HCT116 (cell line): ENCODE results near the gene USP9Y. TPM values are rescaled to one million over a fixed set of nuclear protein-coding genes. Genes with fewer than 3 reads are reported as not detected.

Experiments used
- ATAC-seq: fragments of 200-7000 bp; cut with Tn5 transposase; 2 replicates; pipeline ENCODE4 v1.9.1; 2020; ENCODE audit warnings: mild to moderate bottlenecking, moderate library complexity
- BruUV-seq: library from RNA; stranded (reverse); fragments of 400-500 nt; replicated peaks from 2 replicates; lab custom pipeline; 2021; lab: Mats Ljungman, UMichigan
- CTCF ChIA-PET: fragments of 300-600 bp; sonication (Branson Sonifier 250); formaldehyde crosslinking; loops from one replicate; lab custom pipeline; 2021; ENCODE audit warnings: antibody characterized with exemption; lab: Charles Lee
- POLR2A ChIA-PET: fragments of 300-600, 350-600 bp; sonication (Branson Sonifier 250); formaldehyde crosslinking; loops from one replicate; lab custom pipeline; 2021; ENCODE audit warnings: antibody characterized with exemption; lab: Charles Lee
- RAD21 ChIA-PET, 2 experiments: fragments of 300-600 bp; sonication (Branson Sonifier 250); formaldehyde crosslinking; loops; one replicate each; lab custom pipeline; 2023; ENCODE audit warnings: low total read pairs in 2 of 2; ENCODE audit not compliant: uncharacterized antibody in 2 of 2, unreplicated experiment in 2 of 2, low non-redundant PET in 1 of 2; lab: Charles Lee
- DNase-seq: peaks from one replicate; pipeline ENCODE4 v3.0.0-alpha.2; 2010; ENCODE audit warnings: low read depth, low spot score
- H2AFZ ChIP-seq: fragments of 200-600 bp; shearing (Covaris generic), sonication (generic); 2 replicates; pipeline ENCODE4 v1.6.1; 2017; ENCODE audit warnings: low read depth, mixed run types, mixed read lengths, antibody characterized with exemption, low read length; ENCODE audit not compliant: poor library complexity, severe bottlenecking
- H3K27ac ChIP-seq: 2 replicates; pipeline ENCODE4 v1.5.1; 2012; ENCODE audit warnings: low read depth, low read length
- H3K27me3 ChIP-seq: fragments of 200-600 bp; sonication (generic); 2 replicates; pipeline ENCODE4 v1.6.1; 2016; ENCODE audit warnings: mixed run types, low read length, mixed read lengths; ENCODE audit not compliant: insufficient read depth
- H3K36me3 ChIP-seq, 2 experiments: fragments of 200-500 bp in 1 of 2; fragments of 200-600 bp in 1 of 2; sonication (Bioruptor generic) in 1 of 2; sonication (generic) in 1 of 2; 2 replicates each; pipeline versions ENCODE4 v1.5.1 to v1.6.1; 2014 to 2016; ENCODE audit warnings: low read length in 2 of 2, inconsistent platforms in 1 of 2, mixed read lengths in 1 of 2, mixed run types in 1 of 2; ENCODE audit not compliant: insufficient read depth in 2 of 2, control insufficient read depth in 1 of 2
- H3K4me1 ChIP-seq, 2 experiments: fragments of 200-600 bp in 1 of 2; sonication (generic) in 1 of 2; 2 replicates each; pipeline versions ENCODE4 v1.5.1 to v1.6.1; 2012 to 2017; ENCODE audit warnings: low read length in 2 of 2, inconsistent platforms in 1 of 2, mild to moderate bottlenecking in 1 of 2, mixed read lengths in 1 of 2, mixed run types in 1 of 2, moderate library complexity in 1 of 2; ENCODE audit not compliant: insufficient read depth in 2 of 2, control insufficient read depth in 1 of 2
- H3K4me2 ChIP-seq: fragments of 200-600 bp; sonication (generic); 2 replicates; pipeline ENCODE4 v1.6.1; 2017; ENCODE audit warnings: mixed run types, low read length, mixed read lengths
- H3K4me3 ChIP-seq, 2 experiments: fragments of 200-600 bp in 1 of 2; sonication (generic) in 1 of 2; replicated peaks in 1 of 2; 2 replicates each; pipeline ENCODE4 v1.5.1; 2011 to 2016; ENCODE audit warnings: low read length in 2 of 2, control low read depth in 1 of 2, low read depth in 1 of 2, mild to moderate bottlenecking in 1 of 2, mixed read lengths in 1 of 2, mixed run types in 1 of 2
- H3K79me2 ChIP-seq: fragments of 200-600 bp; sonication (generic); 2 replicates; pipeline ENCODE4 v1.6.1; 2017; ENCODE audit warnings: mild to moderate bottlenecking, mixed run types, low read length, moderate library complexity, mixed read lengths; ENCODE audit not compliant: insufficient read depth
- H3K9ac ChIP-seq: fragments of 200-600 bp; sonication (generic); 2 replicates; pipeline ENCODE4 v1.6.1; 2016; ENCODE audit warnings: low read length, mixed read lengths
- H3K9me2 ChIP-seq: fragments of 200-600 bp; sonication (generic), shearing (Covaris generic); 2 replicates; pipeline ENCODE4 v1.6.1; 2017; ENCODE audit warnings: mixed run types, mild to moderate bottlenecking, moderate library complexity; ENCODE audit not compliant: insufficient read depth
- H3K9me3 ChIP-seq, 2 experiments: fragments of 200-500 bp in 1 of 2; fragments of 200-600 bp in 1 of 2; sonication (Bioruptor generic) in 1 of 2; sonication (generic) in 1 of 2; 2 replicates each; pipeline ENCODE4 v1.6.1; 2014 to 2017; ENCODE audit warnings: low read length in 2 of 2, mixed read lengths in 2 of 2, inconsistent platforms in 1 of 2, low read depth in 1 of 2, mild to moderate bottlenecking in 1 of 2, mixed run types in 1 of 2, moderate library complexity in 1 of 2; ENCODE audit not compliant: control insufficient read depth in 1 of 2, insufficient read depth in 1 of 2
- H4K20me1 ChIP-seq: fragments of 200-600 bp; sonication (generic), shearing (Covaris generic); 2 replicates; pipeline ENCODE4 v1.6.1; 2017; ENCODE audit warnings: mixed run types, mild to moderate bottlenecking, moderate library complexity; ENCODE audit not compliant: insufficient read depth
- EGR1 ChIP-seq: IDR thresholded peaks from 2 replicates; pipeline ENCODE4 v1.6.1; 2012; ENCODE audit warnings: low read depth
- EZH2phosphoT487 ChIP-seq: fragments of 200-600 bp; IDR thresholded peaks from 2 replicates; pipeline ENCODE4 v1.6.1; 2018; ENCODE audit warnings: antibody characterized with exemption, borderline replicate concordance
- FOSL1 ChIP-seq: IDR thresholded peaks from 2 replicates; pipeline ENCODE4 v1.6.1; 2012; ENCODE audit warnings: low read depth
- JUND ChIP-seq: IDR thresholded peaks from 2 replicates; pipeline ENCODE4 v1.6.1; 2012
- POLR2A ChIP-seq: IDR thresholded peaks from 2 replicates; pipeline ENCODE4 v1.7.0; 2011; ENCODE audit warnings: borderline replicate concordance; ENCODE audit not compliant: insufficient read depth, insufficient read length; ENCODE audit errors: extremely low read depth
- POLR2AphosphoS5 ChIP-seq: IDR thresholded peaks from 2 replicates; pipeline ENCODE4 v1.6.1; 2011; ENCODE audit warnings: mild to moderate bottlenecking, low read depth, low read length, moderate library complexity
- SIN3A ChIP-seq: IDR thresholded peaks from 2 replicates; pipeline ENCODE4 v1.6.1; 2012; ENCODE audit warnings: low read depth
- SP1 ChIP-seq: IDR thresholded peaks from 2 replicates; pipeline ENCODE4 v1.6.1; 2012; ENCODE audit warnings: low read depth
- TCF7L2 ChIP-seq: IDR thresholded peaks from 2 replicates; pipeline ENCODE4 v1.7.0; 2011; ENCODE audit warnings: borderline replicate concordance, inconsistent platforms; ENCODE audit not compliant: insufficient read depth, insufficient read length; ENCODE audit errors: extremely low read depth
- YY1 ChIP-seq: IDR thresholded peaks from 2 replicates; pipeline ENCODE4 v1.6.1; 2011; ENCODE audit warnings: low read length, low read depth, moderate library complexity, mild to moderate bottlenecking; ENCODE audit not compliant: insufficient replicate concordance; ENCODE audit errors: extremely low read depth
- ZFX ChIP-seq: fragments of 450-650 bp; IDR thresholded peaks from 2 replicates; pipeline ENCODE4 v1.6.1; 2017
- intact Hi-C: fragments of 100-400 bp; cut with micrococcal nuclease; formaldehyde crosslinking; loops from 2 replicates; pipeline ENCODE4 v1.10.0; 2022
- total RNA-seq: library from RNA; stranded (reverse); gene quantifications from one replicate; pipeline ENCODE4 v1.2.1, GENCODE V29; 2021; ENCODE audit not compliant: unreplicated experiment
- TF ChIP-seq, protein P1 (sequence below): IDR thresholded peaks from 2 replicates; pipeline ENCODE4 v1.6.1; 2012
- TF ChIP-seq, protein P2 (sequence below): IDR thresholded peaks from 2 replicates; pipeline ENCODE4 v1.6.1; 2011; ENCODE audit warnings: mild to moderate bottlenecking, low read length, moderate library complexity; ENCODE audit not compliant: insufficient replicate concordance; ENCODE audit errors: extremely low read depth
- TF ChIP-seq, protein P3 (sequence below), 3 experiments: fragments of 200-600 bp in 1 of 3; sonication (generic) in 1 of 3; IDR thresholded peaks in 2 of 3; conservative IDR thresholded peaks in 1 of 3; 2 replicates each; pipeline ENCODE4 v1.5.1; 2012 to 2017; ENCODE audit warnings: low read depth in 2 of 3, low read length in 2 of 3, antibody characterized with exemption in 1 of 3, borderline replicate concordance in 1 of 3, control low read depth in 1 of 3, mild to moderate bottlenecking in 1 of 3, mixed read lengths in 1 of 3, mixed run types in 1 of 3, moderate library complexity in 1 of 3; ENCODE audit not compliant: insufficient read depth in 1 of 3

The USP9Y gene
- total RNA-seq, 1 experiment from 2014 or later = 4.4 TPM

GRCh38 chrY:12793999-12794398 is 93.0 kb downstream of the USP9Y start:
- Histone ChIP-seq H2AFZ (no peak overlapping the region), H3K4me2 (no peak overlapping the region), H3K9me2 (no peaks in the 10 kb centered on the region), H3K9ac (no peak overlapping the region), H3K27ac (no peak overlapping the region), H3K79me2 (no peaks in the 10 kb centered on the region), H3K36me3 (no peaks in the 10 kb centered on the region), H4K20me1 (no peaks in the 10 kb centered on the region), H3K4me1 (no peaks in the 10 kb centered on the region), H3K4me3 (no peak overlapping the region), H3K27me3 (no peaks in the 10 kb centered on the region), H3K9me3 (no peaks in the 10 kb centered on the region)
- no peak for DNase-seq
- ChIA-PET CTCF (no interaction called here), RAD21 (no interaction called here), POLR2A (no interaction called here)
- no peak for TF ChIP-seq SIN3A
- TF ChIP-seq, protein P1, sequence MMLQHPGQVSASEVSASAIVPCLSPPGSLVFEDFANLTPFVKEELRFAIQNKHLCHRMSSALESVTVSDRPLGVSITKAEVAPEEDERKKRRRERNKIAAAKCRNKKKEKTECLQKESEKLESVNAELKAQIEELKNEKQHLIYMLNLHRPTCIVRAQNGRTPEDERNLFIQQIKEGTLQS = no peak
- no peak for TF ChIP-seq EZH2phosphoT487
- TF ChIP-seq JUND = no peak
- TF ChIP-seq, protein P2, sequence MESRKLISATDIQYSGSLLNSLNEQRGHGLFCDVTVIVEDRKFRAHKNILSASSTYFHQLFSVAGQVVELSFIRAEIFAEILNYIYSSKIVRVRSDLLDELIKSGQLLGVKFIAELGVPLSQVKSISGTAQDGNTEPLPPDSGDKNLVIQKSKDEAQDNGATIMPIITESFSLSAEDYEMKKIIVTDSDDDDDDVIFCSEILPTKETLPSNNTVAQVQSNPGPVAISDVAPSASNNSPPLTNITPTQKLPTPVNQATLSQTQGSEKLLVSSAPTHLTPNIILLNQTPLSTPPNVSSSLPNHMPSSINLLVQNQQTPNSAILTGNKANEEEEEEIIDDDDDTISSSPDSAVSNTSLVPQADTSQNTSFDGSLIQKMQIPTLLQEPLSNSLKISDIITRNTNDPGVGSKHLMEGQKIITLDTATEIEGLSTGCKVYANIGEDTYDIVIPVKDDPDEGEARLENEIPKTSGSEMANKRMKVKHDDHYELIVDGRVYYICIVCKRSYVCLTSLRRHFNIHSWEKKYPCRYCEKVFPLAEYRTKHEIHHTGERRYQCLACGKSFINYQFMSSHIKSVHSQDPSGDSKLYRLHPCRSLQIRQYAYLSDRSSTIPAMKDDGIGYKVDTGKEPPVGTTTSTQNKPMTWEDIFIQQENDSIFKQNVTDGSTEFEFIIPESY = no peak
- TF ChIP-seq POLR2A = no peak
- no peak for TF ChIP-seq FOSL1
- intact Hi-C loops = no loop called here
- ATAC-seq = no peak
- no TSS peak for BruUV-seq

GRCh38 chrY:12808046-12808445 is 107.0 kb downstream of the USP9Y start:
- ChIA-PET POLR2A (no interaction called here), RAD21 (no interaction called here), CTCF (no interaction called here)
- H3K4me3 ChIP-seq = no peak overlapping the region
- no TSS peak for BruUV-seq
- no peak overlapping the region for H2AFZ ChIP-seq
- H3K9ac ChIP-seq = no peak overlapping the region
- H3K4me1 ChIP-seq = no peaks in the 10 kb centered on the region
- H3K27ac ChIP-seq = no peak overlapping the region
- H4K20me1 ChIP-seq = no peaks in the 10 kb centered on the region
- DNase-seq = no peak
- no peaks in the 10 kb centered on the region for H3K79me2 ChIP-seq
- no peak overlapping the region for H3K4me2 ChIP-seq
- no peaks in the 10 kb centered on the region for H3K9me3 ChIP-seq
- no peaks in the 10 kb centered on the region for H3K9me2 ChIP-seq
- no peaks in the 10 kb centered on the region for H3K36me3 ChIP-seq
- H3K27me3 ChIP-seq = no peaks in the 10 kb centered on the region
- ATAC-seq = no peak
- intact Hi-C loops = no loop called here
- TF ChIP-seq YY1 (no peak), EGR1 (no peak), ZFX (no peak), FOSL1 (no peak), EZH2phosphoT487 (no peak), JUND (no peak), POLR2AphosphoS5 (no peak), SP1 (no peak), TCF7L2 (no peak), SIN3A (no peak)
- TF ChIP-seq, protein P1 = no peak
- TF ChIP-seq, protein P3, sequence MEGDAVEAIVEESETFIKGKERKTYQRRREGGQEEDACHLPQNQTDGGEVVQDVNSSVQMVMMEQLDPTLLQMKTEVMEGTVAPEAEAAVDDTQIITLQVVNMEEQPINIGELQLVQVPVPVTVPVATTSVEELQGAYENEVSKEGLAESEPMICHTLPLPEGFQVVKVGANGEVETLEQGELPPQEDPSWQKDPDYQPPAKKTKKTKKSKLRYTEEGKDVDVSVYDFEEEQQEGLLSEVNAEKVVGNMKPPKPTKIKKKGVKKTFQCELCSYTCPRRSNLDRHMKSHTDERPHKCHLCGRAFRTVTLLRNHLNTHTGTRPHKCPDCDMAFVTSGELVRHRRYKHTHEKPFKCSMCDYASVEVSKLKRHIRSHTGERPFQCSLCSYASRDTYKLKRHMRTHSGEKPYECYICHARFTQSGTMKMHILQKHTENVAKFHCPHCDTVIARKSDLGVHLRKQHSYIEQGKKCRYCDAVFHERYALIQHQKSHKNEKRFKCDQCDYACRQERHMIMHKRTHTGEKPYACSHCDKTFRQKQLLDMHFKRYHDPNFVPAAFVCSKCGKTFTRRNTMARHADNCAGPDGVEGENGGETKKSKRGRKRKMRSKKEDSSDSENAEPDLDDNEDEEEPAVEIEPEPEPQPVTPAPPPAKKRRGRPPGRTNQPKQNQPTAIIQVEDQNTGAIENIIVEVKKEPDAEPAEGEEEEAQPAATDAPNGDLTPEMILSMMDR (IDR thresholded peaks at IDR 0.05 in 2 of 3, conservative IDR thresholded peaks at IDR 0.05 in 1 of 3; ENCODE audit: borderline replicate concordance in 1 of 3, insufficient read depth in 1 of 3, low read depth in 2 of 3, low read length in 2 of 3) = no peak
